Measurements from ENCODE around the gene PYCARD.

DNA sequence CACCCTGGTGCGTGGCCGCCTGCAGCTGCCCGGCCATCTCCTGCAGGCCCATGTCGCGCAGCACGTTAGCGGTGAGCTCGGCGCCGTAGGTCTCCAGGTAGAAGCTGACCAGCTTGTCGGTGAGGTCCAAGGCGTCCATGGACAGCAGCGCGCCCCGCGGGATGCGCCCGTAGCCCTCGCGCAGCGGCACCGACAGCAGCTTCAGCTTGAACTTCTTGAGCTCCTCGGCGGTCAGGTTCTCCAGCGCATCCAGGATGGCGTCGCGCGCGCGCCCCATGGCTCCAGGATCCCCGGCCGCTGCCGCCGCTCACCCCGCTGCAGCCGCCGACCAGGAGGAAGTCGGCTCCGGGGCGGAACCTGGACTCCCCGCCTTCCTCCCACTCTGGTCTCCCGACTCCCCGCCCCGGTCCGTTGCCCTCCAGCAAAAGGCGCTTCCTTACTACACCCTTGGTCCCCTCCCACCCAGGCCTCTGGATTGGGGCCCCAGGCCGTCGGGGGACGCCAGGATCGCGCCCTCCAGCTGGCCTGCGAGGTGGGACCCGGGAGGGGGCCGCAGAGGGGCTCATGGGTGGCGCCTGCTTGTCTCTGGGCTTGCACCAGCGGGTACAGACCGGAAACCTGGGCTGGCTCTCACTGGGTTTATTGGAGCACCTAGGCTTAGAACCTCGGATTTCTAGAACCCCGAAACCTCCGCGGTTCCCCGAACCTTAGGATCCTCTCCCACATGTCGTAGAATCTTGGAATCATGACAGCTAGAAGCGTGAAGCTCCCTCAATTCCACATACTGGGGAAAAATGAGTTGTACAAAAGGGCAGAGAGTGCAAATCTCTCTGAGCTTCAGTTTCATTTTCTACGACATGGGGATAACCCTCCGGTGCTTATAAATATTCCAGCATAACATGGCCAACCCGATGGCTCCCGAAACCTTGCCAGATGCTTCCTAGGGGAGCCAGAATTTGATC lies at the start of gene PYCARD:
- TF ChIP-seq, protein P1, sequence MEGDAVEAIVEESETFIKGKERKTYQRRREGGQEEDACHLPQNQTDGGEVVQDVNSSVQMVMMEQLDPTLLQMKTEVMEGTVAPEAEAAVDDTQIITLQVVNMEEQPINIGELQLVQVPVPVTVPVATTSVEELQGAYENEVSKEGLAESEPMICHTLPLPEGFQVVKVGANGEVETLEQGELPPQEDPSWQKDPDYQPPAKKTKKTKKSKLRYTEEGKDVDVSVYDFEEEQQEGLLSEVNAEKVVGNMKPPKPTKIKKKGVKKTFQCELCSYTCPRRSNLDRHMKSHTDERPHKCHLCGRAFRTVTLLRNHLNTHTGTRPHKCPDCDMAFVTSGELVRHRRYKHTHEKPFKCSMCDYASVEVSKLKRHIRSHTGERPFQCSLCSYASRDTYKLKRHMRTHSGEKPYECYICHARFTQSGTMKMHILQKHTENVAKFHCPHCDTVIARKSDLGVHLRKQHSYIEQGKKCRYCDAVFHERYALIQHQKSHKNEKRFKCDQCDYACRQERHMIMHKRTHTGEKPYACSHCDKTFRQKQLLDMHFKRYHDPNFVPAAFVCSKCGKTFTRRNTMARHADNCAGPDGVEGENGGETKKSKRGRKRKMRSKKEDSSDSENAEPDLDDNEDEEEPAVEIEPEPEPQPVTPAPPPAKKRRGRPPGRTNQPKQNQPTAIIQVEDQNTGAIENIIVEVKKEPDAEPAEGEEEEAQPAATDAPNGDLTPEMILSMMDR (IDR thresholded peaks at IDR 0.05; ENCODE audit: low read depth, low read length) = no peak
- peak; percentile 42 for TF ChIP-seq POLR2A (IDR thresholded peaks at IDR 0.05; ENCODE audit: extremely low read depth, insufficient read length)
- TF ChIP-seq, protein P2, sequence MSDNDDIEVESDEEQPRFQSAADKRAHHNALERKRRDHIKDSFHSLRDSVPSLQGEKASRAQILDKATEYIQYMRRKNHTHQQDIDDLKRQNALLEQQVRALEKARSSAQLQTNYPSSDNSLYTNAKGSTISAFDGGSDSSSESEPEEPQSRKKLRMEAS (IDR thresholded peaks at IDR 0.05; ENCODE audit: low read depth, low read length) = peak; percentile 7; the same call in 1 of the 2 replicates
- TF ChIP-seq MYC (IDR thresholded peaks at IDR 0.05; ENCODE audit: low read depth, low read length) = no peak; the same call in 1 of the 2 replicates
